Keratinocyte (primary cell): ENCODE data around the gene GATA2. TPM values are rescaled to one million over a fixed set of nuclear protein-coding genes. Genes with fewer than 3 reads are reported as not detected.

Experiments
- DNase-seq: peaks from one replicate; pipeline ENCODE4 v3.0.0-alpha.2; 2011; ENCODE audit warnings: low read depth, missing footprints, low spot score
- FAIRE-seq: peaks from 2 replicates; lab custom pipeline; 2011; peaks lifted over from hg19 to GRCh38; lab: Jason Lieb, UNC
- H2AFZ ChIP-seq: 2 replicates; pipeline ENCODE4 v1.6.0; 2012; ENCODE audit warnings: low read length, control low read depth, inconsistent platforms; ENCODE audit not compliant: control insufficient read depth
- H3K27ac ChIP-seq: 2 replicates; pipeline ENCODE4 v1.5.1; 2011; ENCODE audit warnings: low read length; ENCODE audit not compliant: control insufficient read depth, insufficient read depth
- H3K27me3 ChIP-seq: 3 replicates; pipeline ENCODE4 v1.6.0; 2011; ENCODE audit warnings: low read length; ENCODE audit not compliant: control insufficient read depth, insufficient read depth; ENCODE audit errors: extremely low read depth
- H3K36me3 ChIP-seq, 2 experiments: 2 replicates in 1 of 2; 3 replicates in 1 of 2; pipeline ENCODE4 v1.5.1; 2011; ENCODE audit warnings: low read length in 2 of 2, mild to moderate bottlenecking in 1 of 2; ENCODE audit not compliant: control insufficient read depth in 2 of 2, insufficient read depth in 2 of 2; ENCODE audit errors: extremely low read depth in 1 of 2
- H3K4me1 ChIP-seq: 3 replicates; pipeline ENCODE4 v1.5.1; 2011; ENCODE audit warnings: low read length; ENCODE audit not compliant: control insufficient read depth, insufficient read depth; ENCODE audit errors: extremely low read depth
- H3K4me2 ChIP-seq: 3 replicates; pipeline ENCODE4 v1.6.0; 2011; ENCODE audit warnings: low read depth, low read length; ENCODE audit not compliant: control insufficient read depth, insufficient read depth; ENCODE audit errors: extremely low read depth
- H3K4me3 ChIP-seq, 3 experiments: fragments of 200-600 bp in 1 of 3; sonication (generic) in 1 of 3; 2 replicates in 2 of 3; 3 replicates in 1 of 3; pipeline ENCODE4 v1.5.1; 2011 to 2016; ENCODE audit warnings: low read length in 3 of 3, mild to moderate bottlenecking in 3 of 3, control low read depth in 2 of 3, inconsistent platforms in 1 of 3, low read depth in 1 of 3, mixed read lengths in 1 of 3, mixed run types in 1 of 3, moderate library complexity in 1 of 3; ENCODE audit not compliant: control insufficient read depth in 2 of 3, insufficient read depth in 2 of 3; ENCODE audit errors: extremely low read depth in 1 of 3
- H3K79me2 ChIP-seq: 2 replicates; pipeline ENCODE4 v1.6.0; 2012; ENCODE audit warnings: low read length; ENCODE audit not compliant: control insufficient read depth, insufficient read depth
- H3K9ac ChIP-seq: 3 replicates; pipeline ENCODE4 v1.6.0; 2011; ENCODE audit warnings: low read length; ENCODE audit not compliant: control insufficient read depth, insufficient read depth; ENCODE audit errors: extremely low read depth
- H3K9me1 ChIP-seq: 3 replicates; pipeline ENCODE4 v1.6.0; 2011; ENCODE audit warnings: low read length; ENCODE audit not compliant: control insufficient read depth, insufficient read depth; ENCODE audit errors: extremely low read depth
- H3K9me3 ChIP-seq: 2 replicates; pipeline ENCODE4 v1.5.1; 2012; ENCODE audit warnings: low read depth, low read length; ENCODE audit not compliant: control insufficient read depth
- H4K20me1 ChIP-seq: 3 replicates; pipeline ENCODE4 v1.6.0; 2011; ENCODE audit warnings: low read length; ENCODE audit not compliant: control insufficient read depth, insufficient read depth; ENCODE audit errors: extremely low read depth
- CTCF ChIP-seq, 3 experiments: IDR thresholded peaks in 1 of 3; conservative IDR thresholded peaks in 1 of 3; optimal IDR thresholded peaks in 1 of 3; 2 replicates in 2 of 3; 3 replicates in 1 of 3; pipeline versions ENCODE3 to v1.5.1; 2011; ENCODE audit warnings: low read length in 3 of 3, mild to moderate bottlenecking in 3 of 3, moderate library complexity in 2 of 3, control low read depth in 1 of 3, inconsistent platforms in 1 of 3; ENCODE audit not compliant: insufficient read depth in 2 of 3; ENCODE audit errors: extremely low read depth in 1 of 3
- EZH2 ChIP-seq: IDR thresholded peaks from one replicate; pipeline ENCODE4 v1.6.1; 2012; ENCODE audit warnings: inconsistent platforms, mild to moderate bottlenecking, low read length, moderate library complexity
- dilution Hi-C: fragments of 300-500 bp; cut with MboI; formaldehyde crosslinking; loops from one replicate; pipeline ENCODE4 v1.7.0; 2020; ENCODE audit warnings: low sequenced_read_pairs; ENCODE audit not compliant: extremely low pct_ligation_motif_present
- polyA plus RNA-seq, 5 experiments: library from polyadenylated mRNA; depleted of rRNA in 3 of 5; stranded (reverse) in 3 of 5; stranded (forward) in 1 of 5; unstranded in 1 of 5; fragments of >200 nt; gene quantifications; 1 replicate in 1 of 5; 2 replicates in 3 of 5; 3 replicates in 1 of 5; pipeline versions ENCODE4 v1.2.1 to v1.2.3, GENCODE V29; 2011 to 2012; ENCODE audit warnings: missing spikeins in 2 of 5, low read depth in 1 of 5, low replicate concordance in 1 of 5

The GATA2 gene
- polyA plus RNA-seq, 1 donor (not counting 4 experiments of a cell fraction or from before 2014, with no cell fraction given), result not detected

GRCh38 chr3:128497305-128498126 lies 4.5 kb upstream of the GATA2 start:
- Histone ChIP-seq H4K20me1 (peaks cover 6% of the 10 kb centered on the region), H3K9me1 (no peaks in the 10 kb centered on the region), H3K9me3 (no peaks in the 10 kb centered on the region), H3K4me2 (peak overlapping the region; percentile 77), H3K9ac (no peak overlapping the region), H3K27me3 (peaks cover 72% of the 10 kb centered on the region), H3K36me3 (no peaks in the 10 kb centered on the region), H2AFZ (no peak overlapping the region), H3K4me3 (peak overlapping the region; percentile 30 to 57 (median 56)), H3K79me2 (no peaks in the 10 kb centered on the region), H3K27ac (no peak overlapping the region), H3K4me1 (no peaks in the 10 kb centered on the region)
- DNase-seq (no peak), FAIRE-seq (no peak)
- dilution Hi-C loops, result no loop called here
- TF ChIP-seq EZH2 (no peak), CTCF (optimal IDR thresholded peaks at IDR 0.05 in 1 of 3, IDR thresholded peaks at IDR 0.05 in 1 of 3, conservative IDR thresholded peaks at IDR 0.05 in 1 of 3; ENCODE audit: extremely low read depth in 1 of 3, insufficient read depth in 2 of 3, low read length in 3 of 3) (peak; percentile 34 to 69 (median 68))

- peak overlapping the region; percentile 77 for H3K4me2 ChIP-seq
- no peak overlapping the region for H3K4me3 ChIP-seq
- dilution Hi-C loops, result no loop called here
- H3K4me1 ChIP-seq, result no peaks in the 10 kb centered on the region
- H3K27ac ChIP-seq, result no peak overlapping the region
- H3K9ac ChIP-seq, result no peak overlapping the region
- H4K20me1 ChIP-seq, result peaks cover 8% of the 10 kb centered on the region
- DNase-seq (no peak), FAIRE-seq (no peak)
- H3K79me2 ChIP-seq, result no peaks in the 10 kb centered on the region
- H3K9me1 ChIP-seq, result no peaks in the 10 kb centered on the region
- TF ChIP-seq CTCF (optimal IDR thresholded peaks at IDR 0.05 in 1 of 3, IDR thresholded peaks at IDR 0.05 in 1 of 3, conservative IDR thresholded peaks at IDR 0.05 in 1 of 3; ENCODE audit: extremely low read depth in 1 of 3, insufficient read depth in 2 of 3, low read length in 3 of 3) (no peak), EZH2 (peak; percentile 87)
- H3K27me3 ChIP-seq, result peaks cover 79% of the 10 kb centered on the region
- no peak overlapping the region for H2AFZ ChIP-seq
- no peaks in the 10 kb centered on the region for H3K36me3 ChIP-seq
- no peaks in the 10 kb centered on the region for H3K9me3 ChIP-seq
Observed at GRCh38 chr3:128496602-128497304, 3.8 kb upstream of the GATA2 start.
